GM23338 (cell line): ENCODE measurements around the gene WASF2.

Source experiments
- CREB1 ChIP-seq: fragments of 250-450 bp; sonication (Bioruptor Pico); IDR thresholded peaks from 2 replicates; pipeline ENCODE4 v1.5.0; 2020; ENCODE audit warnings: low read depth, mild to moderate bottlenecking, moderate library complexity
- EZH2 ChIP-seq: fragments of 200-600 bp; sonication (generic); IDR thresholded peaks from one replicate; pipeline ENCODE4 v1.8.0; 2017; ENCODE audit warnings: antibody characterized with exemption, mild to moderate bottlenecking, low read depth; ENCODE audit not compliant: unreplicated experiment
- EZH2phosphoT487 ChIP-seq: fragments of 200-600 bp; sonication (generic); IDR thresholded peaks from one replicate; pipeline ENCODE4 v1.8.1; 2018; ENCODE audit warnings: antibody characterized with exemption; ENCODE audit not compliant: unreplicated experiment
- JUNB ChIP-seq: IDR thresholded peaks from one replicate; pipeline ENCODE4 v1.6.1; 2016; ENCODE audit warnings: antibody characterized with exemption; ENCODE audit not compliant: unreplicated experiment
- NANOG ChIP-seq: IDR thresholded peaks from 2 replicates; pipeline ENCODE4 v1.6.1; 2016; ENCODE audit warnings: antibody characterized with exemption, borderline replicate concordance
- POLR2AphosphoS5 ChIP-seq: IDR thresholded peaks from 2 replicates; pipeline ENCODE4 v1.6.1; 2016; ENCODE audit warnings: antibody characterized with exemption, low read depth
- STAT1 ChIP-seq: IDR thresholded peaks from one replicate; pipeline ENCODE4 v1.6.1; 2016; ENCODE audit warnings: antibody characterized with exemption; ENCODE audit not compliant: unreplicated experiment
- ZNF114 ChIP-seq: fragments of 250-450 bp; sonication (Bioruptor Pico); IDR thresholded peaks from 2 replicates; pipeline ENCODE4 v1.5.0; 2020; ENCODE audit warnings: mild to moderate bottlenecking, moderate library complexity
- TF ChIP-seq, protein P1 (sequence below), 2 experiments: fragments of 200-600 bp in 1 of 2; sonication (generic) in 1 of 2; conservative IDR thresholded peaks; 2 replicates each; pipeline versions ENCODE4 v1.5.1 to v1.6.1; 2016 to 2017; ENCODE audit warnings: antibody characterized with exemption in 2 of 2, low read depth in 2 of 2, mild to moderate bottlenecking in 2 of 2, moderate library complexity in 1 of 2
- TF ChIP-seq, protein P2 (sequence below): IDR thresholded peaks from 2 replicates; pipeline ENCODE4 v1.6.1; 2016; ENCODE audit warnings: antibody characterized with exemption
- TF ChIP-seq, protein P3 (sequence below): IDR thresholded peaks from one replicate; pipeline ENCODE4 v1.6.1; 2018; ENCODE audit warnings: antibody characterized with exemption; ENCODE audit not compliant: unreplicated experiment

DNA sequence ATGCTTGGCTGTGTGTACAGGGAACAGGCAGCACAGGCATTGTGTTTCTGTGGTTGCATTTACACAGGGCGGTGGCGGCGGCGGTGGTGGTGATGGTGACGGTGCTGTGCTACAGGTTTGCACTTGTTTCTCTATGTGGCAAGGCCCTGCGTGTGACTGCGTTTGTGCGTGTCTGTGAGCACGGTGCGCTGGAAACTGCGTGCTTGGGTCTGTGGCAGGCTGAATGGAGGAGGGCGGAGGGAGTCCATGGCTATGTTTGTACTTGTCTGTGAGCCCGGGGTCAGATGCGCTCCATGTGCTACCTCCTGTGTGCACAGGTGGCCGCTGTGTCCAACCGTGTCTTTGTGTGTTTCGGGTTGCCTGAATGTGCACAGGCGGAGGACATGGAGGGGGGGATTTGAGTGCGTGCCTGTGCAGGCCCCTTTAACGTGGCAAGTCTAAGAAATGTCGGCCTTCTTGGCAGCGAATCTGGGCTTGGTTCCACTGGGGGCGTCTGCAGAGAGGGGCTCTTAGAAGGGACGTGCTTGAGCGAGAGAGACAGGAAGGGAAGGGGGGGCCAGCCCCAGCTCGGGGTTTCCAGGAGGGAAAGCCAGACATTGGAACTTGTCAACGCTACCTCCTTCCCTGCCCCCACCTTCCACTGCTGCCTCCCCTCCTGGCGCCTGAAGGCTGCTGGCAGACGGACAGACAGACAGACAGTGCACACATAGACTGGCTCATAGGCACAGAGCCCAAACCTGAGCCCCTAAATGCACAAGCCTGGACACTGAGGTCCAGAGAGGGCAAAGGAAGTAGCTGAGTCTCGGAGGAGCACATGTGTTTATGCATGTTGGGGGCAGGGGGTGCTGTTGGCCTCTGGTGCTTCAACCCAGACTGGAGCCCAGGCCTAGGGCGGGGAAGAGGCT, 32.7 kb upstream of the WASF2 start:
- no peak for TF ChIP-seq POLR2AphosphoS5
- TF ChIP-seq, protein P1, sequence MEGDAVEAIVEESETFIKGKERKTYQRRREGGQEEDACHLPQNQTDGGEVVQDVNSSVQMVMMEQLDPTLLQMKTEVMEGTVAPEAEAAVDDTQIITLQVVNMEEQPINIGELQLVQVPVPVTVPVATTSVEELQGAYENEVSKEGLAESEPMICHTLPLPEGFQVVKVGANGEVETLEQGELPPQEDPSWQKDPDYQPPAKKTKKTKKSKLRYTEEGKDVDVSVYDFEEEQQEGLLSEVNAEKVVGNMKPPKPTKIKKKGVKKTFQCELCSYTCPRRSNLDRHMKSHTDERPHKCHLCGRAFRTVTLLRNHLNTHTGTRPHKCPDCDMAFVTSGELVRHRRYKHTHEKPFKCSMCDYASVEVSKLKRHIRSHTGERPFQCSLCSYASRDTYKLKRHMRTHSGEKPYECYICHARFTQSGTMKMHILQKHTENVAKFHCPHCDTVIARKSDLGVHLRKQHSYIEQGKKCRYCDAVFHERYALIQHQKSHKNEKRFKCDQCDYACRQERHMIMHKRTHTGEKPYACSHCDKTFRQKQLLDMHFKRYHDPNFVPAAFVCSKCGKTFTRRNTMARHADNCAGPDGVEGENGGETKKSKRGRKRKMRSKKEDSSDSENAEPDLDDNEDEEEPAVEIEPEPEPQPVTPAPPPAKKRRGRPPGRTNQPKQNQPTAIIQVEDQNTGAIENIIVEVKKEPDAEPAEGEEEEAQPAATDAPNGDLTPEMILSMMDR (conservative IDR thresholded peaks at IDR 0.05; ENCODE audit: low read depth in 2 of 2), result peak; percentile 45 to 73; a peak in 3 of 4 replicates
- TF ChIP-seq EZH2phosphoT487, result no peak
- TF ChIP-seq, protein P2, sequence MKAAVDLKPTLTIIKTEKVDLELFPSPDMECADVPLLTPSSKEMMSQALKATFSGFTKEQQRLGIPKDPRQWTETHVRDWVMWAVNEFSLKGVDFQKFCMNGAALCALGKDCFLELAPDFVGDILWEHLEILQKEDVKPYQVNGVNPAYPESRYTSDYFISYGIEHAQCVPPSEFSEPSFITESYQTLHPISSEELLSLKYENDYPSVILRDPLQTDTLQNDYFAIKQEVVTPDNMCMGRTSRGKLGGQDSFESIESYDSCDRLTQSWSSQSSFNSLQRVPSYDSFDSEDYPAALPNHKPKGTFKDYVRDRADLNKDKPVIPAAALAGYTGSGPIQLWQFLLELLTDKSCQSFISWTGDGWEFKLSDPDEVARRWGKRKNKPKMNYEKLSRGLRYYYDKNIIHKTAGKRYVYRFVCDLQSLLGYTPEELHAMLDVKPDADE, result no peak
- no peak for TF ChIP-seq EZH2
- no peak for TF ChIP-seq ZNF114 (CRISPR knock-in tag)
- TF ChIP-seq, protein P3, sequence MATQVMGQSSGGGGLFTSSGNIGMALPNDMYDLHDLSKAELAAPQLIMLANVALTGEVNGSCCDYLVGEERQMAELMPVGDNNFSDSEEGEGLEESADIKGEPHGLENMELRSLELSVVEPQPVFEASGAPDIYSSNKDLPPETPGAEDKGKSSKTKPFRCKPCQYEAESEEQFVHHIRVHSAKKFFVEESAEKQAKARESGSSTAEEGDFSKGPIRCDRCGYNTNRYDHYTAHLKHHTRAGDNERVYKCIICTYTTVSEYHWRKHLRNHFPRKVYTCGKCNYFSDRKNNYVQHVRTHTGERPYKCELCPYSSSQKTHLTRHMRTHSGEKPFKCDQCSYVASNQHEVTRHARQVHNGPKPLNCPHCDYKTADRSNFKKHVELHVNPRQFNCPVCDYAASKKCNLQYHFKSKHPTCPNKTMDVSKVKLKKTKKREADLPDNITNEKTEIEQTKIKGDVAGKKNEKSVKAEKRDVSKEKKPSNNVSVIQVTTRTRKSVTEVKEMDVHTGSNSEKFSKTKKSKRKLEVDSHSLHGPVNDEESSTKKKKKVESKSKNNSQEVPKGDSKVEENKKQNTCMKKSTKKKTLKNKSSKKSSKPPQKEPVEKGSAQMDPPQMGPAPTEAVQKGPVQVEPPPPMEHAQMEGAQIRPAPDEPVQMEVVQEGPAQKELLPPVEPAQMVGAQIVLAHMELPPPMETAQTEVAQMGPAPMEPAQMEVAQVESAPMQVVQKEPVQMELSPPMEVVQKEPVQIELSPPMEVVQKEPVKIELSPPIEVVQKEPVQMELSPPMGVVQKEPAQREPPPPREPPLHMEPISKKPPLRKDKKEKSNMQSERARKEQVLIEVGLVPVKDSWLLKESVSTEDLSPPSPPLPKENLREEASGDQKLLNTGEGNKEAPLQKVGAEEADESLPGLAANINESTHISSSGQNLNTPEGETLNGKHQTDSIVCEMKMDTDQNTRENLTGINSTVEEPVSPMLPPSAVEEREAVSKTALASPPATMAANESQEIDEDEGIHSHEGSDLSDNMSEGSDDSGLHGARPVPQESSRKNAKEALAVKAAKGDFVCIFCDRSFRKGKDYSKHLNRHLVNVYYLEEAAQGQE, result no peak
- no peak for TF ChIP-seq STAT1
- TF ChIP-seq NANOG, result no peak
- TF ChIP-seq JUNB, result no peak
- TF ChIP-seq CREB1 (CRISPR knock-in tag), result no peak
